AG04449 (cell line): Measurements from ENCODE around the gene MTHFR.

Experiments
- CTCF ChIA-PET: fragments of 350-600 bp; formaldehyde crosslinking; extraction: SDS; loops from one replicate; lab custom pipeline; 2021; ENCODE audit warnings: antibody characterized with exemption; lab: Yijun Ruan, JAX
- POLR2A ChIA-PET: fragments of 400-600, 350-600 bp; formaldehyde crosslinking; extraction: SDS; loops from one replicate; lab custom pipeline; 2020; ENCODE audit warnings: antibody characterized with exemption, inconsistent platforms; lab: Yijun Ruan, JAX
- DNase-seq: peaks from one replicate; pipeline ENCODE4 v3.0.0-alpha.2; 2010; ENCODE audit warnings: low read depth, low spot score
- H3K4me3 ChIP-seq: 2 replicates; pipeline ENCODE4 v1.5.1; 2011; ENCODE audit warnings: low read depth, mild to moderate bottlenecking, control low read depth, low read length
- CTCF ChIP-seq: IDR thresholded peaks from one replicate; pipeline ENCODE4 v1.5.1; 2011; ENCODE audit warnings: mild to moderate bottlenecking, moderate library complexity, low read length, control low read depth, inconsistent platforms; ENCODE audit not compliant: insufficient read depth; ENCODE audit errors: missing control alignments

MTHFR gene

GRCh38 chr1:11790880-11791715 lies 14.7 kb downstream of the MTHFR start:
- CTCF ChIA-PET, result interaction anchor here (0.6 kb wide), 1 partner anchor 17 kb away, joined by 3 read pairs; no protein-coding TSS in a partner anchor
- POLR2A ChIA-PET, result interaction anchor here (1.2 kb wide), 1 partner anchor 11 kb away, joined by 3 read pairs; no protein-coding TSS in a partner anchor
- peak; percentile 19 for DNase-seq
- TF ChIP-seq CTCF, result no peak
- H3K4me3 ChIP-seq, result no peak overlapping the region

- no peak for DNase-seq
- CTCF ChIA-PET, result no interaction called here
- POLR2A ChIA-PET, result interaction anchor here (1.2 kb wide), 1 partner anchor 12 kb away, joined by 3 read pairs; no protein-coding TSS in a partner anchor
- H3K4me3 ChIP-seq, result no peak overlapping the region
- TF ChIP-seq CTCF, result no peak
These were observed 15.5 kb downstream of the MTHFR start for GRCh38 chr1:11790101-11790879.

- no peak for DNase-seq
- ChIA-PET CTCF (no interaction called here), POLR2A (interaction anchor here (1.1 kb wide), 1 partner anchor 17 kb away, joined by 3 read pairs; the partner anchor contains the start of genes CLCN6 and MTHFR)
- TF ChIP-seq CTCF, result no peak
- no peak overlapping the region for H3K4me3 ChIP-seq
These were observed 16.4 kb downstream of the MTHFR start for GRCh38 chr1:11789126-11790067.

GRCh38 chr1:11788549-11789053 lies 17.2 kb downstream of the MTHFR start:
- no peak overlapping the region for H3K4me3 ChIP-seq
- ChIA-PET POLR2A (interaction anchor here (1.1 kb wide), 1 partner anchor 18 kb away, joined by 3 read pairs; the partner anchor contains the start of genes CLCN6 and MTHFR), CTCF (interaction anchor here (1.4 kb wide), 1 partner anchor 9 kb away, joined by 7 read pairs; no protein-coding TSS in a partner anchor)
- DNase-seq, result no peak
- TF ChIP-seq CTCF, result no peak

GRCh38 chr1:11787804-11788436 lies 17.8 kb downstream of the MTHFR start:
- ChIA-PET POLR2A (interaction anchor here (0.9 to 1.8 kb wide), 5 partner anchors 9 to 121 kb away, joined by 3 to 9 read pairs (median 4); no protein-coding TSS in a partner anchor), CTCF (interaction anchor here (0.9 to 1.9 kb wide), 4 partner anchors 8 to 123 kb away, joined by 3 to 8 read pairs (median 6); no protein-coding TSS in a partner anchor)
- no peak overlapping the region for H3K4me3 ChIP-seq
- DNase-seq, result no peak
- TF ChIP-seq CTCF, result no peak
